ENCODE results near the gene S100A16.

DNA sequence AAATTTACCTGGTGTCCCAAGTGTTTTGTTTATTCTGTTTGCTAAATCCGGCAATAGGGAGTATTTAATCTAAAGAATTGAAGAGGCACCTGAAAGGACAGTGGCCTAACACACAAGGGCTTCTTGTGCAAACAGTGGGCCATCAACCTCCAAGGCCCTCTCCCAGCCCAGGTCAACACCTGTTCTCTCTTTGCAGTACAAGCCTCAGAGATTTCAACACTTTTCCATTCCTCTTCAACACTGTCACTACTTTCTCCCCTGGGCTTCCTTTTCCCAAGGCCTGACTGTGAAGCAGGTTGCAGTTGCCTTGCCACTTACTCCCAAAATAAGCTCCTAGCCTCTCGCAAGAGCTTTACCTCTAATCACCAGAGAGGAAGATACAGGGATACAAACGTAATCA lies 42.4 kb upstream of the S100A16 start:
- no peak for TF ChIP-seq CEBPB (IDR thresholded peaks at IDR 0.05)
- TF ChIP-seq, protein P1, sequence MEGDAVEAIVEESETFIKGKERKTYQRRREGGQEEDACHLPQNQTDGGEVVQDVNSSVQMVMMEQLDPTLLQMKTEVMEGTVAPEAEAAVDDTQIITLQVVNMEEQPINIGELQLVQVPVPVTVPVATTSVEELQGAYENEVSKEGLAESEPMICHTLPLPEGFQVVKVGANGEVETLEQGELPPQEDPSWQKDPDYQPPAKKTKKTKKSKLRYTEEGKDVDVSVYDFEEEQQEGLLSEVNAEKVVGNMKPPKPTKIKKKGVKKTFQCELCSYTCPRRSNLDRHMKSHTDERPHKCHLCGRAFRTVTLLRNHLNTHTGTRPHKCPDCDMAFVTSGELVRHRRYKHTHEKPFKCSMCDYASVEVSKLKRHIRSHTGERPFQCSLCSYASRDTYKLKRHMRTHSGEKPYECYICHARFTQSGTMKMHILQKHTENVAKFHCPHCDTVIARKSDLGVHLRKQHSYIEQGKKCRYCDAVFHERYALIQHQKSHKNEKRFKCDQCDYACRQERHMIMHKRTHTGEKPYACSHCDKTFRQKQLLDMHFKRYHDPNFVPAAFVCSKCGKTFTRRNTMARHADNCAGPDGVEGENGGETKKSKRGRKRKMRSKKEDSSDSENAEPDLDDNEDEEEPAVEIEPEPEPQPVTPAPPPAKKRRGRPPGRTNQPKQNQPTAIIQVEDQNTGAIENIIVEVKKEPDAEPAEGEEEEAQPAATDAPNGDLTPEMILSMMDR (IDR thresholded peaks at IDR 0.05) = no peak

Measured in A549 (cell line).